GM19328 (cell line): ENCODE results near the gene LMF1.

Experiments
- ATAC-seq: cut with Tn5 transposase; IDR thresholded peaks from one replicate; pipeline ENCODE4 v1.9.1; 2021; ENCODE audit warnings: mild to moderate bottlenecking, moderate library complexity; ENCODE audit not compliant: unreplicated experiment

LMF1 gene

DNA sequence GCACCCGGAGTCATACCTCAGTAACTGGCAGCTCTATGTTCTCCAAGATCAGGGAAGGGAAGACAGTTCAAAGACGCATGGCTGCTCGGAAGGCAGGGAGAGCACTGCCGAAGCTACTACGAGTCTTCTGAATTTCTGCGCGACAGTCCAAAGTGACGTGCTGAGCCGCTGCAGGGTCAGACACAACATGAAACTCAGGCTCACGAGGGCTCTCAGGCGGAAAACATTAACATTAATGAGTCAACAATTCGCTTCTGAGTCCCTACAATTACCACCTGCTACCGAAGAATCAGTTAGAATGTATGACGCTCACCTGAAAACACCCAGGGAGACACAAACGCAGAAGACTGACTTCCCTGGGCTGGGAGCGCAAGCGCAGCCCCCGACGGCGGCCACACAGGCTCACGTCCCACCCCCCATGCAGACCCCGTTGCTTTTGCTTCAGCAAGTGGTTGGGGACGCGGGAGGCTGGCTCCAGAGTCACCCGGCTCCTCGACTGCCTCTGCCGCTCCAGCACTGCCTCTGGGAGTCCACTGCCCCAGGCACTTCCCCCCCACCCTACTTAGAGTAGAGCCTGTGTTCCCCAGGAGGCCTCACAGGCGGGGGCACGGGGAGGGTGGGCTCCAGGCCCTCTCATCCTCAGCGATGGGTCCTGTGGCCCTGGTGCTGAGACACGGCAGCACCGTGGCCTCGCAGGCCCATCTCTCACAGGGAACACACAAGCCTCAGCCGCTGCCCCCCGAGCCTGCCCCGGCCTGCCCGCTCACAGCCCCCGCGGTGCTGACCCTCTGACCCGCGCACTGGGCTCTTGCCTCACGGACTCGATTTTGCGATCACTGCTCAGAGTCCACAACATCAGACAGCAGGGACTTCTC lies 38.9 kb downstream of the LMF1 start:
- no peak for ATAC-seq

GRCh38 chr16:931171-931570 lies 39.6 kb downstream of the LMF1 start:
- no peak for ATAC-seq

DNA sequence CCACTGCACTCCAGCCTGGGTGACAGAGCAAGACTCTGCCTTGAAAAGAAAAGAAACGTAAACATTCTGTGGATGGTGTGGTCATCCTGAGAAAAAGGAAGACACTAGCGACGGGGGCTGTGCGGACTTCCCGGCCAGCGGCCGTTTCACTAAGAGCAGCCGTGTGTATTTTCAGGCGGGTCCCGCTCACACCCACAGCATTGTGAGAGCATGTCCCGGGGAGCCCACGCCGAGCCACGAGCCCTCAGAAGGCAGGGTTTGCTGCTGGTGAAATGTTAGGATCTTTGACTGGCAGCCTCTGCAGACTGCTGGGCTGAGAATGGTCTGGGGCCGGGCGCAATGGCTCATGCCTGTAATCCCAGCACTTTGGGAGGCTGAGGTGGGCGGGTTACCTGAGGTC lies 40.3 kb downstream of the LMF1 start:
- no peak for ATAC-seq

- no peak for ATAC-seq
These were observed 40.7 kb downstream of the LMF1 start for GRCh38 chr16:930076-930475.

- no peak for ATAC-seq
These were observed 41.3 kb downstream of the LMF1 start for GRCh38 chr16:929227-930073.

GRCh38 chr16:928526-928925 lies 42.3 kb downstream of the LMF1 start:
- no peak for ATAC-seq

DNA sequence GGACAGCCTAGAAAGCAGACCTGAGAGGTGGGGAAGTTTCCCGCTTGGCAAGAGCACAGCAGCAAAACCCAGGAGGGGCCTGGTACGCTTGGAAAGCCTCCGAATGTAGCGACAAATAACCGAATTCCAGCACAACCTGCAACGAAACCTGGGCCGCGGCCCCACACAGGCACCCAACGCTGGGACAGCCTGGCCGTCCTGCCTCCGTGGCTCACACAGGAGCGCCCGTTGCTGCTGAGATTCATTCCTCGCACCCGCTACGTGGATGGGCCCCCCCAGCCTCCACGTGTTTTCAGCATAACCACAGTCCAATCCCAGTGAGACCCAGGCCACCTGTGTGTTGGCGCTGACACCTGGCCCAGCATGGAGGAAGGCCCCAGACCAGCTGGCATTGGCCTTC lies 42.9 kb downstream of the LMF1 start:
- ATAC-seq = no peak

DNA sequence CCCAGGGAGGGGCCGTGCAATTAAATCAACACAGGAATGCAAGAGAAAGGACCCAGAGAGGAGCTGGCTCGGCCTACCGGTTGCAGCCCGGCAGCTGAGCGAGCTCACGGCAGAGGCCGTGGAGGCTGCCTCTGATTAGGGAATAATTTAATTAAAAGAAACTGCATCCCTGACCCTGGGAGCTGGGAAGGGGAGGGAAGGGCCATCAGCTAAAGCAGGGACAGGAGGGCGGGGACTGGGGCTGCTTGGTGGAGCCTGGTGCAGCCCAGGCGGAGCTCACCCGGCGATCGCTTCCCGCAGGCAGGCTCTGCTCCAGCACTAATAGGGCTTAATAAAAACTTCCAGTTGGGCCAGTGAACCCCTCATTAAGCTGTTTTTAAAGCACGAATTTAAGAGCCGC lies 43.4 kb downstream of the LMF1 start:
- no peak for ATAC-seq

GRCh38 chr16:926715-927114 lies 44.1 kb downstream of the LMF1 start:
- ATAC-seq = no peak

- ATAC-seq = no peak
These were observed 46.0 kb downstream of the LMF1 start for GRCh38 chr16:924806-925205.

DNA sequence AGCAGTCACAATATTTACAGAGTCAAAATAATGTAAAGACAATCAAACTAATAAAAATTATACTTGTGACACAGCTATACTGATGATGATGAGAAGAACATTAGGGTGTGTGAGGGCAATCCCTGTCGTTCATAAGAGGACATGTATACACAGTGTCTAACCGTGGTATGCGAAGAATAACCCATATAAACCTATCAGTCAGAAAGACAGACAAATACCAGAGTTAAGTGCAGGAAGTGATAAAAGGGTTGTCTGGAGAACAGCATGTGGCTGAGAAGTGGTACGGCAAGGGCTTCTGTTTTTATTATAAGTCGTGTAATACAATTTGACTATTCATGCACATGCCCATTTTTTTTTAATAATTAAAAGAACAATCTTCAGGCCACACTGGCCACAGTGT lies 46.7 kb downstream of the LMF1 start:
- no peak for ATAC-seq

- no peak for ATAC-seq
These were observed 47.6 kb downstream of the LMF1 start for GRCh38 chr16:923184-923583.

DNA sequence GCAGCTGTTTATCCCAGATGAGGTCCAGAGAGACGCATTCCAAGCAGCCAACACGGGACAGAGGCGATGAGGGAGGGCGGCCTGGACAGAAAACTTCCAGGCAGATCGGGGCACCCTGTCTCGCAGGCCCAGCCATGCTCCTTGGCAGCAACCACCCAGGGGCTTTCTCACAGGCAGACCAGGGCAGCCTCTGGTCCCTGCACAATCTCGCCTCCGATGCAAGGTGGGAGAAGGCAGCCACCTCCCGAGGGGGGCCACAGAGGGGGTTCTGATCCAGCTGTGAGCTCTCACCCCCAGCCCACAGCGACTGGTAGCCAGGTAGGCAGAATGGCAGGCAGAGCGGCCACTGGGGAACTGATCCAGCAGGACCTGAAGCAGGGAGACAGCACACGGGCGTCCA lies 48.7 kb downstream of the LMF1 start:
- ATAC-seq = no peak

DNA sequence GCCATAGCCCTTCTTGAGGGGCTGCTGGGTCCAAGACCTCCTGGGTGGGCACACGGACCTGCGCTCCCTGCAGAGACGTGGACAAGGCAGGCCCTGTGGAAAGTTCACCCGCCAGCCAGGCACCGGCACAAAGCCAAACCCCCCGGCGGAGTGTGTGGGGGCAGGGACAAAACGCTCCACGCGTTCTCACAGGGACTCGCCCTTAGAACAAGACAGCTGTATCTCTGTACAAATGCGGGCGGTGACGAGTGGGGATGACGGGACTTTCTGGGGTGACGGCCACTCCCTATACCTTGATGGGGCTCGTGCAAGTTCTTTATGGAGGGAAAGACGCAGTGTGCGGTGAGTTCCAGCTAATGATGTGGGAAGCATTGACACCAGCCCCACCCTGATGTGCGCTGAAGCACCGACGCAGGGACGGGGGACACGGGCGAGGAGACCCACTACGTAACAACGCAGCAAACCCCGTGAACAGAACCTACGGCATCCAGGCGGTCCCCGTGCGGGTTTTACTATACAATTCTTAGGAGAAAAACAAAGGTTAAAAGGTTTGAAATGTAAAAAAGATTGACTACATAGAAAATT lies 49.4 kb downstream of the LMF1 start:
- ATAC-seq = no peak

DNA sequence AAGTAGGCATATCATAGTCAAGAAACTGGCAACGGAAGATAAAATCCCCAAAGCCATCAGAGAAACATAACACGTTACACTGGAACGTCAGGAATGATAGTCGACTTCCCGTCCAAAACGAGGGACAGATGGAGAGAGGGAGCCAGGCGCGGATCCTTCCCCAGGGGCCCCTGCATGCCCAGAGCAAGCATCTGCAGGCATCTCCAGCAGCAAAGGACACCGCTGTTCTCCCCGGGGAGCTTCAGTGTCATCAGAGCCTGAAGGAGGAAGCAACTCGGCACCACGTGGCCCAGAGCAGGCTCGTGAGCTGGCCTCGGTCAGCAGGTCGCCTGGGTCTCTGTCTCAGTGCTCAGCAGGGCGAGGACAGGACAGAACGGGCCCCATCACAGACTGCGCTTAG lies 50.1 kb downstream of the LMF1 start:
- ATAC-seq = no peak

GRCh38 chr16:920051-920681 lies 50.6 kb downstream of the LMF1 start:
- no peak for ATAC-seq

DNA sequence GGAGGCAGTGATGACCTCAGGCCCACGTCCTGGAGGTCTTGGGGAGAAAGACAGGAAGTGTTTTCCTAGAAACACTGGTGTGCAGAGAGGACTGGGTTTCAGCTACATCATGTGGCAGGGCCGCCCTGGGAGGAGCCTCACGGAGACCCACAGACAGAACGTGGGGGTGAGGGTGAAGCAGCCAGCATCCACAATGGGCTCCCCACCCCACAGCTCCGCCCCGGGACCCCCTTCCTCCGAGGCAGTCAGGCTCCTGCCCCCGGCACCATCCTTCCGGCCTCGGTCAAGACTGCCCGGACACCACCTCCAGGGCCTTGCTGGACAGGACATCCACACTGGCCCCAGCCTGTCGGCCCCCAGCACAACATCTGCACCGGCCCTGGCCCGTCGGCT lies 51.1 kb downstream of the LMF1 start:
- ATAC-seq = no peak

GRCh38 chr16:918741-919657 lies 51.8 kb downstream of the LMF1 start:
- no peak for ATAC-seq

DNA sequence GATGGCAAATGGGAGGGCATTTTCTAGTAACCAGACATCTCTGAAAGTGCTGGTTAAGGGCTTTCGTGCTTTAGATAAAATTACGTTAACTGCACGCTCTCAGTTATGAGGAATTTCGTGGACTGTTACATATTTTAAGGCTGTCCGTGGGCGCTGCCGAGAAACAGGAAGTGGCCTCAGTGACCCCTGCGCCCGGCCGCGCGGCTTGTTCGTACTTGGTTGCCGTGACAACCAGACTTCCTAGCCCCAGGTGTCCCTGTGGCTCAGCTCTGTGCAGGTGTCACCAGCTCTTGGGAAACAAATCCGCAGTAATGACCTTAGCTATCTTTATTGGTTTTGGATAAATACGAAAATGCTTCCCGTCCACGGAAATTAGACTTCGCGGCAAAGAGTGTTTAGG lies 52.7 kb downstream of the LMF1 start:
- no peak for ATAC-seq

GRCh38 chr16:917591-918061 lies 53.2 kb downstream of the LMF1 start:
- ATAC-seq = no peak
